Esophagus squamous epithelium (tissue), 4 donors: ENCODE measurements around the gene VMP1.

Experiments
- POLR2A ChIP-seq, 4 donors: fragments of 450-650 bp; IDR thresholded peaks; one replicate each; pipeline ENCODE4 v1.6.1; 2017; ENCODE audit warnings: antibody characterized with exemption in 4 of 4, mild to moderate bottlenecking in 4 of 4, moderate library complexity in 3 of 4
- TF ChIP-seq, protein P1 (sequence below), 6 experiments: fragments of 450-650 bp in 4 of 6; fragments of 200-600 bp in 2 of 6; sonication (generic) in 2 of 6; IDR thresholded peaks; one replicate each; pipeline ENCODE4 v1.5.1; 2016 to 2019; ENCODE audit warnings: antibody characterized with exemption in 6 of 6, mild to moderate bottlenecking in 4 of 6, moderate library complexity in 4 of 6

DNA sequence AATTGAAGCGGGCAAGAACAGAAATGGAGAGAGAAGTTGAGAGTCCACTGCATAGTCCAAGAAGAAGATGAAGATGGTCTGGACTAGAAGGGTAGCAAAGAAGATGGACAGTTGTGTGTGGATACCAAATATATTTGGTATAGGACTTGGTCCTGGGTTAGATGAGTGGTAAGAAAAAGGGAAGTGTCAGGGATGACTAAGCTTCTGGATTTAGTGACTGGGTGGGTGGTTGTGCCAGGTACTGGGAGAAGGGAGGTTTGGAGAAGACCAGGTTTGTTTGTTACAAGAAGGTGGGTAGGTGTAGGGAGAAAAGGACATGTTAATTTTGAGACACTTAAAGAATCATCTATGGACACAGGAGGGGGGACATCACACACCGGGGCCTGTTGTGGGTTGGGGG, 5.4 kb downstream of the VMP1 start:
- TF ChIP-seq, protein P1, sequence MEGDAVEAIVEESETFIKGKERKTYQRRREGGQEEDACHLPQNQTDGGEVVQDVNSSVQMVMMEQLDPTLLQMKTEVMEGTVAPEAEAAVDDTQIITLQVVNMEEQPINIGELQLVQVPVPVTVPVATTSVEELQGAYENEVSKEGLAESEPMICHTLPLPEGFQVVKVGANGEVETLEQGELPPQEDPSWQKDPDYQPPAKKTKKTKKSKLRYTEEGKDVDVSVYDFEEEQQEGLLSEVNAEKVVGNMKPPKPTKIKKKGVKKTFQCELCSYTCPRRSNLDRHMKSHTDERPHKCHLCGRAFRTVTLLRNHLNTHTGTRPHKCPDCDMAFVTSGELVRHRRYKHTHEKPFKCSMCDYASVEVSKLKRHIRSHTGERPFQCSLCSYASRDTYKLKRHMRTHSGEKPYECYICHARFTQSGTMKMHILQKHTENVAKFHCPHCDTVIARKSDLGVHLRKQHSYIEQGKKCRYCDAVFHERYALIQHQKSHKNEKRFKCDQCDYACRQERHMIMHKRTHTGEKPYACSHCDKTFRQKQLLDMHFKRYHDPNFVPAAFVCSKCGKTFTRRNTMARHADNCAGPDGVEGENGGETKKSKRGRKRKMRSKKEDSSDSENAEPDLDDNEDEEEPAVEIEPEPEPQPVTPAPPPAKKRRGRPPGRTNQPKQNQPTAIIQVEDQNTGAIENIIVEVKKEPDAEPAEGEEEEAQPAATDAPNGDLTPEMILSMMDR (IDR thresholded peaks at IDR 0.05): no peak
- no peak for TF ChIP-seq POLR2A (IDR thresholded peaks at IDR 0.05)
